ENCODE data around the gene MTO1. TPM values are rescaled to one million over a fixed set of nuclear protein-coding genes. Genes with fewer than 3 reads are reported as not detected.

The MTO1 gene
- total RNA-seq, result 26.5 and 27.5 TPM in 2 replicates
- long read RNA-seq, full-length matches to known transcripts, result 82 of 133 reads
- long read RNA-seq, partial matches to known transcripts, result 8 of 133 reads
- long read RNA-seq, other reads (novel, unspliced or antisense), result 43 of 133 reads

DNA sequence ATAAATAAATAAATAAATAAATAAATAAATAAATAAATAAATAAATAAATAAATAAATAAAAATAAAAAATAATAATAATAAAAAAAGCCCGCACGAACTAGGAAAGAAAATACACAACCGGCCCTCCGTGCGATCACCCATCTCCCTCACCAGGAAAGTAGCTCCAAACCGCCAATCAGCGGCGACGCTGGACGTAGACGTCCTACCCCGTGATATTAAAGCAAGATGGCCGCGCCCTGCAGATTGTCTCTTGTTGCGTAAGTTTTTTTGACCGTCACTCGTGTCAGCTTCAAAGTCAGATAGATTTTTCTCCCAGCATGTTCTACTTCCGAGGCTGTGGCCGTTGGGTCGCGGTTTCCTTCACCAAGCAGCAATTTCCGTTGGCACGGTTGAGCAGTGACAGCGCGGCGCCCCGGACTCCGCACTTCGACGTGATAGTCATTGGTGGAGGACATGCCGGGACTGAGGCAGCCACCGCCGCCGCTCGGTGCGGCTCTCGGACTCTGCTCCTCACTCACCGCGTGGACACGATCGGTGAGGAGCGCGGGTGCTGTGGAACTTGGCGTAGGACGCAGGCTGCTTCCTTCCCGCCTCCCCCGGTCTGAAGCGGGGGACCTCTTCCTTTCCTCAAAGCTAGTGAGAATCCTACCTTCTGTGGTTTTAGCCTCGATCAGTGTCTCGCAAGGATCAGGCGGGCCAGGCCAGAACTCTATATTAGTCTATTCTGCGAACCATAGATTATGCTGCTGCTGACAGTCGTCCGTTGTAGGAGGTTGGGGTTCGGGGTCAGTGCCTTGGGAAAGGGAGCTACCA lies at the start of gene MTO1:
MTO1 (plus strand) TSS at position 201 of the 814 bp plus-strand sequence; CDS start at position 319, 118 bp downstream.
- TF ChIP-seq, protein P1, sequence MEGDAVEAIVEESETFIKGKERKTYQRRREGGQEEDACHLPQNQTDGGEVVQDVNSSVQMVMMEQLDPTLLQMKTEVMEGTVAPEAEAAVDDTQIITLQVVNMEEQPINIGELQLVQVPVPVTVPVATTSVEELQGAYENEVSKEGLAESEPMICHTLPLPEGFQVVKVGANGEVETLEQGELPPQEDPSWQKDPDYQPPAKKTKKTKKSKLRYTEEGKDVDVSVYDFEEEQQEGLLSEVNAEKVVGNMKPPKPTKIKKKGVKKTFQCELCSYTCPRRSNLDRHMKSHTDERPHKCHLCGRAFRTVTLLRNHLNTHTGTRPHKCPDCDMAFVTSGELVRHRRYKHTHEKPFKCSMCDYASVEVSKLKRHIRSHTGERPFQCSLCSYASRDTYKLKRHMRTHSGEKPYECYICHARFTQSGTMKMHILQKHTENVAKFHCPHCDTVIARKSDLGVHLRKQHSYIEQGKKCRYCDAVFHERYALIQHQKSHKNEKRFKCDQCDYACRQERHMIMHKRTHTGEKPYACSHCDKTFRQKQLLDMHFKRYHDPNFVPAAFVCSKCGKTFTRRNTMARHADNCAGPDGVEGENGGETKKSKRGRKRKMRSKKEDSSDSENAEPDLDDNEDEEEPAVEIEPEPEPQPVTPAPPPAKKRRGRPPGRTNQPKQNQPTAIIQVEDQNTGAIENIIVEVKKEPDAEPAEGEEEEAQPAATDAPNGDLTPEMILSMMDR (conservative IDR thresholded peaks at IDR 0.05), result no peak
- H3K27me3 Mint-ChIP-seq (ENCODE audit: low read depth), result no peaks in the 10 kb centered on the region
- peaks cover 26% of the 10 kb centered on the region for H3K4me1 Mint-ChIP-seq
- peaks cover 4% of the 10 kb centered on the region for H3K36me3 Mint-ChIP-seq (ENCODE audit: low read depth)
- peak within 1 kb of the TSS; percentile 93 for H3K4me3 Mint-ChIP-seq
- H3K27ac Mint-ChIP-seq (ENCODE audit: unreplicated experiment), result peak within 1 kb of the TSS; percentile 98
- DNase-seq (ENCODE audit: low read depth, low spot score), result peak; percentile 71
- no peaks in the 10 kb centered on the region for H3K9me3 Mint-ChIP-seq

DNA sequence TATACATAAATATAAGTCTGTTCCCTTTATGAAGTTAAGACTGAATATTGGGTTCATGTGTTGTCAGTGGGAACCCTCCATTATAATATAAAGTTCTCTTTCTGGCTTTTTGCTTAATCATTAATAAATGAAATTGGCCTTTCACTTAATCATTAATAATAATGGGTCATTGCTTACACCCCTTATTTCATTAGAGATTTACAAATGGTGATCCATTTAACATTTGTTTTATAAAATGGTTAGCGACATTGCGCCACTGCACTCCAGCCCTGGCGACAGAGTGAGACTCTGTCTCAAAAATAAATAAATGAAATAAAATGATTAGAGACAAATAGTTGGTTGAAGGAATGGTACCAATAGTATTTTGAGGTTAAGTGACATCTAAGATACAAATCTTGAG lies 48.4 kb upstream of the MTO1 start:
- no peaks in the 10 kb centered on the region for H3K9me3 Mint-ChIP-seq
- TF ChIP-seq, protein P1 (conservative IDR thresholded peaks at IDR 0.05), result no peak
- no peaks in the 10 kb centered on the region for H3K27me3 Mint-ChIP-seq (ENCODE audit: low read depth)
- no peaks in the 10 kb centered on the region for H3K36me3 Mint-ChIP-seq (ENCODE audit: low read depth)
- H3K4me3 Mint-ChIP-seq, result no peak overlapping the region
- H3K4me1 Mint-ChIP-seq, result no peaks in the 10 kb centered on the region
- no peak overlapping the region for H3K27ac Mint-ChIP-seq (ENCODE audit: unreplicated experiment)
- DNase-seq (ENCODE audit: low read depth, low spot score), result no peak

GRCh38 chr6:73418081-73418741 lies 43.3 kb upstream of the MTO1 start:
- Mint-ChIP-seq H3K9me3 (no peaks in the 10 kb centered on the region), H3K27ac (ENCODE audit: unreplicated experiment) (peak overlapping the region; percentile 25), H3K27me3 (ENCODE audit: low read depth) (no peaks in the 10 kb centered on the region), H3K4me3 (no peak overlapping the region), H3K4me1 (no peaks in the 10 kb centered on the region), H3K36me3 (ENCODE audit: low read depth) (no peaks in the 10 kb centered on the region)
- TF ChIP-seq, protein P1 (conservative IDR thresholded peaks at IDR 0.05), result no peak
- DNase-seq (ENCODE audit: low read depth, low spot score), result no peak

- DNase-seq (ENCODE audit: low read depth, low spot score), result no peak
- Mint-ChIP-seq H3K4me1 (no peaks in the 10 kb centered on the region), H3K9me3 (no peaks in the 10 kb centered on the region), H3K36me3 (ENCODE audit: low read depth) (no peaks in the 10 kb centered on the region), H3K27me3 (ENCODE audit: low read depth) (no peaks in the 10 kb centered on the region), H3K4me3 (no peak overlapping the region), H3K27ac (ENCODE audit: unreplicated experiment) (no peak overlapping the region)
- TF ChIP-seq, protein P1 (conservative IDR thresholded peaks at IDR 0.05), result no peak
These were observed 40.0 kb upstream of the MTO1 start for GRCh38 chr6:73421534-73421933.

DNA sequence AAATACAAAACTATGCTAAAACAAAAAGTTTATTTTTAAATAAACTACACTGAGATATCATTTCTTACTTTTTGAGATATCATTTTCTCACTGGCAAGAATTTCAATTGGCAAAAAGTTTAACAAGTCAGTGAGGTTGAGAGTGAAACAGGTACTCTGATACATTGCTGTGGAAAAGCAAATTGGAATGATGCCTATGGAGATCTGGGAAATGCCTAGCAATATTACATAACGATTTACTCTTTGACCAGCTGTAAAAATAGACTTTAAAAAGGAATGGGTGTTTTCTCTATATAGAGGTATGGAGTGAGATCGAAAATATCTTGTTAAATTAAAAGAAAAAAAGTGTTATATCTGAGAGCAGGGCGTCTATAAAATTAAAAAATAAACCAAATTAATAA lies 26.3 kb upstream of the MTO1 start:
- H3K4me1 Mint-ChIP-seq, result no peaks in the 10 kb centered on the region
- no peaks in the 10 kb centered on the region for H3K36me3 Mint-ChIP-seq (ENCODE audit: low read depth)
- no peaks in the 10 kb centered on the region for H3K27me3 Mint-ChIP-seq (ENCODE audit: low read depth)
- no peak overlapping the region for H3K27ac Mint-ChIP-seq (ENCODE audit: unreplicated experiment)
- no peak overlapping the region for H3K4me3 Mint-ChIP-seq
- TF ChIP-seq, protein P1 (conservative IDR thresholded peaks at IDR 0.05), result no peak
- no peak for DNase-seq (ENCODE audit: low read depth, low spot score)
- no peaks in the 10 kb centered on the region for H3K9me3 Mint-ChIP-seq

Data from neural crest cell (in vitro differentiated cells).